Fibroblast of mammary gland (primary cell): ENCODE results near the gene PTPRH.
"Not testable (repeated sequence)": the region's sequence is repeated elsewhere in the genome, so short reads cannot be mapped to it uniquely, and the experiment has no call there.

Experiments used
- DNase-seq: peaks from one replicate; pipeline ENCODE4 v3.0.0-alpha.2; 2010; ENCODE audit warnings: low read depth
- H3K4me3 ChIP-seq: 2 replicates; pipeline ENCODE4 v1.5.1; 2011; ENCODE audit warnings: low read depth, mild to moderate bottlenecking, low read length, moderate library complexity; ENCODE audit not compliant: control insufficient read depth
- CTCF ChIP-seq: conservative IDR thresholded peaks from 2 replicates; pipeline ENCODE4 v1.5.1; 2011; ENCODE audit warnings: low read depth, low read length, inconsistent platforms; ENCODE audit not compliant: control insufficient read depth, insufficient read depth

The PTPRH gene

GRCh38 chr19:55226788-55227187, 17.5 kb upstream of the PTPRH start:
- no peak for TF ChIP-seq CTCF
- no peak overlapping the region for H3K4me3 ChIP-seq
- DNase-seq, result no peak

GRCh38 chr19:55226273-55226672, 17.0 kb upstream of the PTPRH start:
- no peak for TF ChIP-seq CTCF
- H3K4me3 ChIP-seq, result no peak overlapping the region
- no peak for DNase-seq

DNA sequence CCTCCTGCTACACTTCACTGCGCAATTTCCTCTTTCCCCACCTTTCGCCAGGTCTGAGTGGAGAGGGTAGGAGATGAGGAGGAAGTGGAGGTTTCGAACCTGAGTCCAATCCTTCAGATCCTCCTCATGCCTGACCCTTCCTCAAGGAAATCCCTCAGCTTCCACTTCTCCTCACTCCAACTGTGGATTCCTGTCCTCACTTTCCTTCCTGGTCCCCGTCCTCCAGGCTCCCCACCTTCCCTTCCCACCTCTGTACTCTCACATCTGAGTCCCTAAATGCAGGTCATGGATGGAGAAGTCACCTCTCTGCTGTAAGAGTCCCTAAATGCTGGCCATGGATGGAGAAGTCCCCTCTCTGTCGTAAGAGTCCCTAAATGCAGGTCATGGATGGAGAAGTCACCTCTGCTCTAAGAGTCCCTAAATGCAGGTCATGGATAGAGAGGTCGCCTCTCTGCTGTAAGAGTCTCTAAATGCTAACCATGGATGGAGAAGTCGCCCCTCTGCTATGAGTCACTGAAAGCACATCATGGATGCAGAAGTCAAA, 16.2 kb upstream of the PTPRH start:
- no peak for DNase-seq
- TF ChIP-seq CTCF, result no peak
- no peak overlapping the region for H3K4me3 ChIP-seq

DNA sequence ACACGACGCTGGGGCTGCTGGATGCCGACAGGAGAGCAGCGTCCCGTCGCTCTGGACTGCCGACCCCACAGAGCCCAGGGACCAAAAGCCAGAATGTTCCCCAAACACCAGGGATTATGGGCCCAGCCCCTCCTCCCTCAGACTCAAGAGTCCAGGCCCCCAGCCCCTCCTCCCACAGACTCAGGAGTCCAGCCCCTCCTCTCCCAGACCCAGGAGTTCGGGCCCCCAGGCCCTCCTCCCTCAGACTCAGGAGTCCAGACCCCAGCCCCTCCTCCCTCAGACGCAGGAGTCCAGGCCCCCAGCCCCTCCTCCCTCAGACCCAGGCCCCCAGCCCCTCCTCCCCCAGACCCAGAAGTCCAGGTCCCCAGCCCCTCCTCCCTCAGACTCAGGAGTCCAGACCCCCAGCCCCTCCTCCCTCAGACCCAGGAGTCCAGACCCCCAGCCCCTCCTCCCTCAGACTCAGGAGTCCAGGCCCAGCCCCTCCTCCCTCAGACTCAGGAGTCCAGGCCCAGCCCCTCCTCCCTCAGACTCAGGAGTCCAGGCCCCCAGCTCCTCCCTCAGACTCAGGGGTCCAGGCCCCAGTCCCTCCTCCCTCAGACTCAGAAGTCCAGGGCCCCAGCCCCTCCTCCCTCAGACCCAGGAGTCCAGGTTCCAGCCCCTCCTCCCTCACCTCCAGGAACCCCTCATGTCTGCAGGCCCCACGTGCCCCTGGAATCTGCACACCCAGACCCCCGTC, 15.5 kb upstream of the PTPRH start:
- DNase-seq, H3K4me3 ChIP-seq: not testable (repeated sequence)

- H3K4me3 ChIP-seq, result no peak overlapping the region
- DNase-seq, result no peak
- TF ChIP-seq CTCF, result no peak
Observed at GRCh38 chr19:55224038-55224665, 14.9 kb upstream of the PTPRH start.

DNA sequence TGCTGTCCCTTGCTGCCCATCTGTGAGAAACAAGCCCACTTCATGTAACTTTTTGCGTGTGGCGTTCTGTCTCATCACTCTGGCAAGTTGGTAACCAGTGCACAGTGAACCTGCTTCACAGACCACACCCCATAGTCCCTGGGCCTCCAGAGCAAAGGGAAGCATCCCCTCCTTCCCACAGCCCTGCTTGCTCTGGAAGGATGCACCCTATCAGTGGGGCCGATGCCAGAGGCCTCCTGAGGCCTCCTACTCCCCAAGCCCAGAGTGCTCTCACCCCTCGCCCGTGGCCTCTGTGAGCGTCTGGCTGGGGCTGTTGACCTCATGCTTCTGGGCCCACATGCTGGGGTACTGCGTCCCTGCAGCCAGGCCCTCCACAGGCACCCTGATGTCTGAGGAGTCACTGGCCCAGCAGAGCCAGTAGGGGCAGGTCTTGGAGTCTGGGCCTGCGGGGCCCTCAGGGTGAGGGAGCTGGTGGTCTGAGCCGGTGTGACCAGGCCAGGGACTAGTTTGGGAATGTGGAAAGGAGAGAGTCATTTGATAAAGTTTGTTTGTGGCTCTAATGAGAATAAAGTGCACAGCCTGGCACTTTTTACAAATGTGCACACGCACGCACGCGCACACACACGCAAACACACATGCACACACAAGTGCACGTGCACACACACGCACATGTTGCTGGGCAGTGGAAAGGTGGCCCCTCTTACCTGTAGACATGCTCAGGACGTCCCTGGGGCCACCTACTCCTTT, 14.2 kb upstream of the PTPRH start:
- no peak overlapping the region for H3K4me3 ChIP-seq
- TF ChIP-seq CTCF, result no peak

DNA sequence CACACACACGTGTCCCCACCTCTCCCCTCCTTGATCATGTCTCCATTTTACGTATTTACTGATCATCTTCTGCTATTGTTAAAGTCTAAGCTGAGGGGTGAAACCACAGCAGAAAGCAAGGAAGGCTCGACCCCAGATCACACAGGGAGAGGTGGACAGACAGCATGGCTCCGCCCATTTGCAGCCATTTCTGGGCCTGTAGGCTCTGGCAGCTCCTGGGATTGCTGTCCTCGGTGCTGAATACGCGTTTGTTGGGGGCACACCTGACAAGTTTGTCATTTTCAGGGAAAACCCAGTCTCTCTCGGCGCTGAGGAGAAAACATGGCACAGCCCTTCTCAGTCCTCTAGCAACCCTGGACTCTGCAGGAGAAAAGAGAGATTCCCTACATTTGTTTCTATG, 11.2 kb upstream of the PTPRH start:
- H3K4me3 ChIP-seq, result no peak overlapping the region
- TF ChIP-seq CTCF, result no peak
- no peak for DNase-seq

More for the DNA sequence above, 14.2 kb upstream of the PTPRH start:
- no peak for DNase-seq
